ENCODE measurements around the gene SRPK1. TPM values are rescaled to one million over a fixed set of nuclear protein-coding genes. Genes with fewer than 3 reads are reported as not detected.

The SRPK1 gene
- total RNA-seq, 4 donors from 2014 or later, result 25.4 to 36.5 (median 30.4) TPM

DNA sequence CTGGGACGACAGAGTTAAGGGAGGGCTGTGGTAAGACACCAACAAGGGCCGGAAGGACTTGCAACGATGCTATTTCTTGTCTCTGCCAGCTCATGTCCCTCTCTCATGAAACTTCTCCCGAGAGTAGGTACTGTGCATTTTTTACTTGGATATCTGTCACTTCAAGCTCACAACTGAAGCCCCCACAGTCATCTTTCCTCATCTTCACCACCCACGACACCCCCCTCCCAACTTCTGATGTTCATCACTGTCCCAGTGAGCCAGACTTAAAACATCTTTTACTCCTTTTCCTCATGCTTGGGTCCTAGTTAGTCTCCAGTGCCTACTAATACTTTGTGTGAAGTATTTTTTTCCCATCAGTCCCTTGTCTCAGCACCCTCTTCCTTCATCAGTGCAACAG is 34.6 kb upstream of the SRPK1 start:
- no peaks in the 10 kb centered on the region for H3K36me3 ChIP-seq
- WGBS, result 89% methylated on average over 5 of the region's 5 CpGs

GRCh38 chr6:35955071-35955470 is 34.2 kb upstream of the SRPK1 start:
- intact Hi-C loops (cut with DNase I), result no loop called here
- 95% methylated on average over 8 of the region's 8 CpGs for WGBS
- Histone ChIP-seq H3K27me3 (peaks cover 0 to 16% (median 0%) of the 10 kb centered on the region in 4 donors), H3K36me3 (no peaks in the 10 kb centered on the region), H3K4me1 (no peaks in the 10 kb centered on the region), H3K4me3 (no peak overlapping the region), H3K9me3 (no peaks in the 10 kb centered on the region), H3K27ac (replicated peaks in 1 of 4) (no peak overlapping the region)
- TF ChIP-seq, protein P1, sequence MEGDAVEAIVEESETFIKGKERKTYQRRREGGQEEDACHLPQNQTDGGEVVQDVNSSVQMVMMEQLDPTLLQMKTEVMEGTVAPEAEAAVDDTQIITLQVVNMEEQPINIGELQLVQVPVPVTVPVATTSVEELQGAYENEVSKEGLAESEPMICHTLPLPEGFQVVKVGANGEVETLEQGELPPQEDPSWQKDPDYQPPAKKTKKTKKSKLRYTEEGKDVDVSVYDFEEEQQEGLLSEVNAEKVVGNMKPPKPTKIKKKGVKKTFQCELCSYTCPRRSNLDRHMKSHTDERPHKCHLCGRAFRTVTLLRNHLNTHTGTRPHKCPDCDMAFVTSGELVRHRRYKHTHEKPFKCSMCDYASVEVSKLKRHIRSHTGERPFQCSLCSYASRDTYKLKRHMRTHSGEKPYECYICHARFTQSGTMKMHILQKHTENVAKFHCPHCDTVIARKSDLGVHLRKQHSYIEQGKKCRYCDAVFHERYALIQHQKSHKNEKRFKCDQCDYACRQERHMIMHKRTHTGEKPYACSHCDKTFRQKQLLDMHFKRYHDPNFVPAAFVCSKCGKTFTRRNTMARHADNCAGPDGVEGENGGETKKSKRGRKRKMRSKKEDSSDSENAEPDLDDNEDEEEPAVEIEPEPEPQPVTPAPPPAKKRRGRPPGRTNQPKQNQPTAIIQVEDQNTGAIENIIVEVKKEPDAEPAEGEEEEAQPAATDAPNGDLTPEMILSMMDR (IDR thresholded peaks at IDR 0.05), result no peak
- no peak for TF ChIP-seq EP300 (IDR thresholded peaks at IDR 0.05)
- no peak for TF ChIP-seq POLR2A (IDR thresholded peaks at IDR 0.05; ENCODE audit: low read depth)
- no peak for TF ChIP-seq POLR2AphosphoS5 (IDR thresholded peaks at IDR 0.05)
- DNase-seq (ENCODE audit: extremely low spot score), result no peak

More for the DNA sequence above, 34.6 kb upstream of the SRPK1 start:
- Histone ChIP-seq H3K27me3 (peaks cover 0 to 20% (median 0%) of the 10 kb centered on the region in 4 donors), H3K9me3 (no peaks in the 10 kb centered on the region), H3K27ac (replicated peaks in 1 of 4) (no peak overlapping the region), H3K4me3 (no peak overlapping the region), H3K4me1 (no peaks in the 10 kb centered on the region)
- DNase-seq (ENCODE audit: extremely low spot score), result no peak
- intact Hi-C loops (cut with DNase I), result no loop called here
- TF ChIP-seq EP300 (IDR thresholded peaks at IDR 0.05), result no peak
- no peak for TF ChIP-seq POLR2A (IDR thresholded peaks at IDR 0.05; ENCODE audit: low read depth)
- TF ChIP-seq POLR2AphosphoS5 (IDR thresholded peaks at IDR 0.05), result no peak

DNA sequence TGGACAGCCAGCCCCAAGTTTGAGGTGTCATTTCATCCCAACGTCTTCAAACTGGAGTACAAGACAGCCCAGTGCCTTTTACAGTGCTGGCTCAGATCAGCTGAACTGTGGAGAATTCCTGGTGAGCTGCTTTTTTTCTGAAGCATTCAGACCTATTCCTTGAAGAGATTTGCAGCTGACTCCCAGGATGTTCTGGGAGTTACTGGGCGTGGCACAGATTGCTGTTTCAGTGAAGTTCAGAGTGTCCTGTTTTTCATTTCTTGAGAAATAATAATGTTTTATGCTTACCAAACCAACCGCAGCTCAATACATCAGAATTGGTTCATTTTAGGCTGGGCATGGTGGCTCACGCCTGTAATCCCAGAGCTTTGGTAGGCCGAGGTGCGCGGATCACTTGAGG is 33.4 kb upstream of the SRPK1 start:
- WGBS, result 88% methylated on average over 7 of the region's 7 CpGs
- no peak overlapping the region for H3K4me3 ChIP-seq
- no peaks in the 10 kb centered on the region for H3K36me3 ChIP-seq
- peaks cover 0 to 15% (median 0%) of the 10 kb centered on the region in 4 donors for H3K27me3 ChIP-seq
- intact Hi-C loops (cut with DNase I), result no loop called here
- no peak for DNase-seq (ENCODE audit: extremely low spot score)
- TF ChIP-seq EP300 (IDR thresholded peaks at IDR 0.05) (no peak), POLR2A (IDR thresholded peaks at IDR 0.05; ENCODE audit: low read depth) (no peak), POLR2AphosphoS5 (IDR thresholded peaks at IDR 0.05) (no peak)
- TF ChIP-seq, protein P1 (IDR thresholded peaks at IDR 0.05), result no peak
- no peak overlapping the region for H3K27ac ChIP-seq (replicated peaks in 1 of 4)
- H3K4me1 ChIP-seq, result no peaks in the 10 kb centered on the region
- H3K9me3 ChIP-seq, result no peaks in the 10 kb centered on the region

GRCh38 chr6:35948725-35949124 is 27.8 kb upstream of the SRPK1 start:
- intact Hi-C loops (cut with DNase I), result no loop called here
- Histone ChIP-seq H3K27me3 (peaks cover 0 to 8% (median 0%) of the 10 kb centered on the region in 4 donors), H3K9me3 (no peaks in the 10 kb centered on the region), H3K4me1 (no peaks in the 10 kb centered on the region), H3K27ac (replicated peaks in 1 of 4) (no peak overlapping the region), H3K4me3 (no peak overlapping the region), H3K36me3 (no peaks in the 10 kb centered on the region)
- TF ChIP-seq EP300 (IDR thresholded peaks at IDR 0.05) (no peak), POLR2A (IDR thresholded peaks at IDR 0.05; ENCODE audit: low read depth) (no peak)
- TF ChIP-seq, protein P1 (IDR thresholded peaks at IDR 0.05), result no peak
- no peak for DNase-seq (ENCODE audit: extremely low spot score)
- WGBS, result 100% methylated on average over 1 of the region's 1 CpG

DNA sequence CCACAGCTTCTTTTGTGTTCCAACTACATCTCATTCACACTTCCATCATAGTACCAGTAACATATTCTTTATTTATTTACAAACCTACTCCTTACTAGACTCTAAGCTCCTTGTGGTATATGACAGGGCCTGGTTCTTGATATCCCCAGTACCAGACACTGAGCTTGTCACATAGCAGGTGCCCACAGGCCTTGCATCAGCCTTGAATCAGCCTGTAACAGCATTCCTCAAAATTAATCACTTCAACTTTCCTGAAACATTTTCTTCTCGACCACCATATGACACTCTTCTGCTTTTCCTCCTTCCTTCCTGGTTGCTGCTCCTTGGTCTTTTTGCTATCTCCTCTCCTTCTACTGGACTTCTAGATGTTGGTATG is 24.7 kb upstream of the SRPK1 start:
- H3K4me1 ChIP-seq, result no peaks in the 10 kb centered on the region
- WGBS, result 59% methylated on average over 1 of the region's 1 CpG
- no peak for DNase-seq (ENCODE audit: extremely low spot score)
- TF ChIP-seq POLR2A (IDR thresholded peaks at IDR 0.05; ENCODE audit: low read depth) (no peak), EP300 (IDR thresholded peaks at IDR 0.05) (no peak), POLR2AphosphoS5 (IDR thresholded peaks at IDR 0.05) (no peak)
- TF ChIP-seq, protein P1 (IDR thresholded peaks at IDR 0.05), result no peak
- no peaks in the 10 kb centered on the region for H3K9me3 ChIP-seq
- H3K27me3 ChIP-seq, result no peaks in the 10 kb centered on the region
- no peak overlapping the region for H3K4me3 ChIP-seq
- no peak overlapping the region for H3K27ac ChIP-seq (replicated peaks in 1 of 4)
- intact Hi-C loops (cut with DNase I), result no loop called here
- no peaks in the 10 kb centered on the region for H3K36me3 ChIP-seq

All from esophagus muscularis mucosa (tissue), 4 donors.